NCI-H2196 (cell line): ENCODE data around the gene ZNF175.
"Not testable (repeated sequence)": the region's sequence is repeated elsewhere in the genome, so short reads cannot be mapped to it uniquely, and the experiment has no call there.

Experiments used
- DNase-seq: peaks from one replicate; lab custom pipeline; 2025; ENCODE audit not compliant: unreplicated experiment; lab: John Stamatoyannopoulos, UW

Gene ZNF175

GRCh38 chr19:51626675-51627074 is 55.6 kb downstream of the ZNF175 start:
- DNase-seq: no peak

GRCh38 chr19:51627491-51628138 is 56.5 kb downstream of the ZNF175 start:
- DNase-seq: no peak

GRCh38 chr19:51628153-51628939 is 57.3 kb downstream of the ZNF175 start:
- DNase-seq: no peak

GRCh38 chr19:51630315-51630714 is 59.2 kb downstream of the ZNF175 start, which contains the start of gene SIGLEC5:
TSS of gene SIGLEC5 (minus strand) at chr19:51630401. CDS start at chr19:51630335, 66 bp downstream.
- not testable (repeated sequence) for DNase-seq

- no peak for DNase-seq
Measured at GRCh38 chr19:51632126-51632525, 61.0 kb downstream of the ZNF175 start.

GRCh38 chr19:51637362-51637978 is 66.4 kb downstream of the ZNF175 start:
- no peak for DNase-seq

- DNase-seq: no peak
Measured at GRCh38 chr19:51639916-51640315, 68.8 kb downstream of the ZNF175 start.

GRCh38 chr19:51640386-51640785 is 69.3 kb downstream of the ZNF175 start:
- DNase-seq: no peak

- DNase-seq: no peak
Measured at GRCh38 chr19:51641648-51642047, 70.6 kb downstream of the ZNF175 start.
